GM08714 (cell line): ENCODE results near the gene ANP32B.
"Not testable (repeated sequence)": the region's sequence is repeated elsewhere in the genome, so short reads cannot be mapped to it uniquely, and the experiment has no call there.

Experiments used
- H3K4me3 ChIP-seq: fragments of 200-500 bp; sonication (Bioruptor generic); 2 replicates; pipeline ENCODE4 v1.5.1; 2014; ENCODE audit warnings: mild to moderate bottlenecking, low read length, inconsistent platforms
- ZNF274 ChIP-seq: IDR thresholded peaks from 2 replicates; pipeline ENCODE4 v1.6.1; 2012; ENCODE audit warnings: mild to moderate bottlenecking, low read depth, low read length

The ANP32B gene

DNA sequence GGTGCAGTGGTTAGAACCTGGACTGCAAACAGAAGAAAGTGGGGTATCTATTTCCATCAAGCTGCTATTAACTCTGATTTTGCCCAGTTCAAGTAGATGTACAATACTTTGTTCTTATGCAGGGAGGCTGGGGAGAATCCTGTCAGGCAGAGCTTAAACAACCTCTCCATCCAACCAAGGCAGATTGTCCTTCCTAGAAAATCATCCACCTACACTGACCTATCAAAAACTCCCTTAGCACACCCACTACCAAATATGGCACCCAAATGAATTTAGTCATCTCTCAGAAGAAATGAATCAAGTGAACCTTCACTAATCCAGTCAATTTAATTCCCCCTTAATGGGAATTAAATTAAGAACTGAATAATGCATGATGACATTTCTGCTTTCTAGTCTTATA, 26.8 kb upstream of the ANP32B start:
- no peak overlapping the region for H3K4me3 ChIP-seq
- no peak for TF ChIP-seq ZNF274

DNA sequence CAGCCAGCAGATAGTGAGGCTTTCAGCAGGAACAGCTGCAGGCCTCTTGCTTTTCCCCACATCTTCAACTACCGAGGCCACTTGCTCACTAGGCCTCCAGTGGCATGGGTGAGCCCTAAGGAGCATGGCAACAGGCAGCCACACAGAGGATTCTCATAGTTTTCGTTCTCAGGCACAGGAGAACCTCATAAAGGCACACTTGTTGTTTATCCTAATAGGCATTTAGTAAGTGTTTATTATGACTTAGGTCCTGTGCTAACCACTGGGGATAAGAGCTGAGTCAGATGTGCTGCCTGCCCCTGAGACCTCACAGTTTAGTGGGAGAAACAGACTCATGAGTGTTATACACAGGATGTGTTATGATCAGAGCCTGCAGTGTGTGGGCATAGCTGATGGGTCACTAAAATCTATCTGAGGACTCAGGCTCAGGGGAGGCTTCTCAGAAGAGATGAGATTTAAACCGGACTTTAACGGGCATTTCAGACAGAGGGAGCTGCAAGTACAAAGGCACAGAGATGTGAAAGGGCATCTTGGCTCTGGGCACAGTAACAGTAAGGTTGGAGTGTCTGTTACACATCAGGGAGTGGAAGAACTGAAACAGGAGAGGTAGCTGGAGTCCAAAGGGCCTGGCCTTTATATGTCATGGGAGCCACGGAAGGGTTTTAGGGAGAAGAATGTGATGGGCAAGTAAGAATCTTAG, 24.2 kb upstream of the ANP32B start:
- no peak for TF ChIP-seq ZNF274
- H3K4me3 ChIP-seq, result no peak overlapping the region

DNA sequence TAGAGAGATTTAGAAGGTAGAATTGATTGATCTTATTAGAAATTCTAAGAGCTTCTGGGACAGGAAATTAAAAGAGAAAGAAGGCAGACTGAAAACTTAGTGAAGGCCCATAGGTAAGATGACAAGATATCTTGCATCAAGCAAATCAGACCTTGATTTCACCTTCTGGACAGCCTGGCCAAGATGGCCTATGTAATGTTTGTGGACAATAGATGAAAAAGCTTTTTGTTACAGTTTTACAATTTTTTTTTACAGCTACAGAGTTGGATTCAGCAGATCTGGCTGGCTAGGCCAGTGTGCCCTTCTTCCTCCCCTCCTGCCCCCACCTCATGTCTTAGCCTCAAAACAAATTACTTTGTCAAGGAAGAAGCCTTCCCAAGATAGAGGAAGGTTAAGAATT, 23.6 kb upstream of the ANP32B start:
- TF ChIP-seq ZNF274, result no peak
- H3K4me3 ChIP-seq, result no peak overlapping the region

DNA sequence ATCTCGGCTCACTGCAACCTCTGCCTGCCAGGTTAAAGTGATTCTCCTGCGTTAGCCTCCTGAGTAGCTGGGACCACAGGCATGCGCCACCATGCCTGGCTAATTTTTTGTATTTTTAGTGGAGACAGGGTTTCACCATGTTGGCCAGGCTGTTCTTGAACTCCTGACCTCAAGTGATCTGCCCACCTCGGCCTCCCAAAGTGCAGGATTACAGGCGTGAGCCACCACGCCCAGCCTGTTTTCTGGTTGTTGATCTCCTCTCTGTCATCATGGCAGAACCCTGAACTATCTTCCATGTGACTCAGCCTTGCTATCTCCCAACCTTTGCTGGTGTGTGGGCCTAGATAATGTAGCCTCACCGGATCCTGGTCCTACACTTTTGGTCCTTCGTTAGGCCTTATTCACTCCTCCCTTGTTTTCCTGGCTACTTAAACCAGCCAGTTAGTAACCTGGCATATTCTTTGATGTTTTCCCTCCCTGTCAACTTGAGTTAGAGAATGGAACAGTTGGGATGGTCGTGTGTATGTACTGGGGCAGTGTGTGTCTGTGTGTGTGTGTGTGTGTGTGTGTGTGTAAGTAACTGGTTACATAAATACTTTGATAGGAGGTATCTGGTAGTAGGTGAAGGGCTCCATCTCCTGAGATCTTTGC, 22.3 kb upstream of the ANP32B start:
- H3K4me3 ChIP-seq, result not testable (repeated sequence)

DNA sequence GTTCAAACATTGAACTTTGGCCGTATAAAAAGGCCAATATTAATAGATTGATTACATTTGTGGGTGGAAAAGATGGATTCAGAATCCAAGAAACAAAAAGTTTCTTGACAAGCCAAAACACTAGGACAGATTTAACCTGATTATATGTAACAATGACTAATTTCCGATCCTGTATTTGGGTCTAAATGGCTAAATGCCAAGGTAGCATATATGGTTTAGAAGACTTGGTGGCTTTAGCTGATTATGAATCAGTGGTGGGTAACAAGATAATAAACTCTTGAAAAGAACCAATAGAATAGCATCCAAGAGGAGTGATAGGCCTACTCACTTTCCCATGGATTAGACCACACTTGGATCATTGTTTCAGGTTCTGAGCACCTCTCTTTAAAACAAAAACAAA, 21.8 kb upstream of the ANP32B start:
- TF ChIP-seq ZNF274, result no peak
- H3K4me3 ChIP-seq, result no peak overlapping the region

DNA sequence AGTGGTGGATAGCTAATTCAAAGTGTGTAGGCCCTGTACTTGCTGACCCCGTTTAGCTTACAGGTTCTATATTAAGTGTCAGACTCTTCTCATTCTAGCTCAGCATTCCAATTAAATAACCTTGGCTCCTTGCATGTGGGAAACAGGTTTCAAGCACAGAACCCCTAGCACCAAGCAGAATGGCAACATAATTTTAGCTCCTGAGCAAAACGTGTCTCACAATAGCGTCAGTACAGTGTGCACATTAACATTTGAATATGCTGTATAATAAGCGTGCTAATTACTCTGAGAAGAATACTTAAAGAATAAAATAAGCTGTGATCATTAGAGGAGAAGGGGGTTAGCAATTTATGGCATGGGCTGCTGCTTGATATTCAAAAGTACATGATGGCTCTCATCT, 21.0 kb upstream of the ANP32B start:
- TF ChIP-seq ZNF274, result no peak

DNA sequence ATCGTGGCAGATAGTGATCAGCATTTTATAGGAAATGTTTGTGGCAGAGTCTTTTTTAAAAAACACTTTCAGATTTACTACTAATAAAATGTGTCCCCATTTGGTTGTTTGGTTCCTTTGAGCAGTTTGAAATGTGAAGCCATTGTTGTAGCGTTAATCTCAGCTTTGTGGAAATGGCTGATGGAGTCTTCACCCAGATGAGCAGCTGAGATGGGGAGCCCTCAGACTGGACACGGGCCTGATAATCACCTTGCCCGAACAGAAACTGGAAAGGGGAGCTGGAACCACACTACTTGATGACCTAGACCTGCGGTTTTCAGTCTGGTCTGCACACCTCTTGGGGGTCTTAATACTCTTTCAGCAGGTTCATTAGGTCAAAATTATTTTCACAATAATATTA, 20.6 kb upstream of the ANP32B start:
- H3K4me3 ChIP-seq, result no peak overlapping the region
- no peak for TF ChIP-seq ZNF274

More for the DNA sequence above, 21.0 kb upstream of the ANP32B start:
- no peak overlapping the region for H3K4me3 ChIP-seq

DNA sequence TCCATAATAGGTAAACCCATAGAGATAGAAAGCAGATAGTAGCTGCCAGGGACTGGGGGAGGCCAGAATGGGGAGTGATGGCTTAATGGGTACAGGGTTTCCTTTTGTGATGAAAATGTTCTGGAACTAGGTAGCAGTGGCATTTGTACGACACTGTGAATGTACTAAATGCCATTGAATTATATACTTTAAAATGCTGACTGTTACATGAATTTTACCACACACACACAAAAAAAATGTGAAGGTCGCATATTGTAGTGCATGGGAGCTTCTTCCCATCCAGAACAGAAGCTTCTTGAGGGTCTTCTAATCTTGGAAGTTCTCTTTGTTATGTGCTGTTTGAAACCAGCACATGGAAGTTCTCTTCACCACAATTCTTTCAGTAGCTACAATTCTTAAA, 19.9 kb upstream of the ANP32B start:
- H3K4me3 ChIP-seq, result no peak overlapping the region
- TF ChIP-seq ZNF274, result no peak

DNA sequence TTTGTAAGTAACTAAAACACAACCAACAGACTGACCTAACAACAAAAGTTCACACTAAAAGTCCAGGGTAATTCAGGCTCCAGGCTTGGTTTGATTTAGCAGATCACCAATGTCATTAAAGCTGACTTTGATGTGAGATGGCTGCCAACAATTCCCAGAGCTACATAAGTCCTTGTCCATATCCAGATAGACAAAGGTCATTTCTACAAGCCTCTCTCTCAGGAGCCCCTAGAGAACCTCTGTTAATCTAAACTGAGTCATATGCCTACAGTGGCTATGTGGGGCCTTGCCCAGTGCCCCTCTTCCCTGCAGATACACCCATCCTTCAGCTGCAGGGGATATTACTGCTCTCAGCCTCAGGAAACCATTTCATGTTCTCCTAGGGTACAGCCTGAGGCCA, 18.2 kb upstream of the ANP32B start:
- TF ChIP-seq ZNF274, result no peak

DNA sequence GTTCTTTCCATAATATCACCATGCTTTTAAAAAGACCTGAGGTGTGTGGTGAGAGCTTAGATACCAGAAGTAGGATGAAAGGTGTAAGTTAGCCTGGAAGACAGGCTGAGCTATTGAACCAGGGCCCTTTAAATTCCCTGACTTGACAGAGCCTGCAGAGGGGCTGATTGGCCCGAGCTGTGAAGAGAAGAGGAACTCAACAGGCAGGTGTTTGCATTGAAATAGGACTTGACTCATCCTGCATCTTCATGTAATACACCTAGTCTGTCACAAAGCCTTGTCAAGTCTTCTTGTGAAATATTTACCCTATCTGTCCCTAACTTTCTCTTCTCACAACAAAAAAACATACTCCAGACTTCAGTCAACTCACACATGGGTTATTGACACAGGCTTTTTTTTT, 16.6 kb upstream of the ANP32B start:
- no peak overlapping the region for H3K4me3 ChIP-seq
- TF ChIP-seq ZNF274, result no peak

More for the DNA sequence above, 18.2 kb upstream of the ANP32B start:
- H3K4me3 ChIP-seq, result no peak overlapping the region

DNA sequence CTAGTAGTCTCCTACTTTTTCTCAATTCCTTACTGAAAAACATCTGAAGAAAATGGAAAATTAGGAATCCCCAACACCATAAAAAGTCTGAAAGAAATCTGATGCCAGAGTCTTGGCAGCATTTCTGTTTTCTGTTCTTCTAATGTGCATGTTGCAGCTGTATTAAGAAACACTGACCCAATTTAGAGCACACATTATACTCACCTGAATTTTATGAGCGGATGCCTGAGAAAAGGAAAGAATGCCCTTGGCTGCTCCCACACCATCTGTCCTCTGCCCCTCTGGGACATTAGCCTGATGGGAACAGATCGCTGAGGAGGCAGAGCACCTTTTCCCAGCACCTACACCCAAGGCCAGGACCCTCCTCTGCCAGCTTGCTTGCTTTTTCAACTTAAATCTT, 14.1 kb upstream of the ANP32B start:
- no peak for TF ChIP-seq ZNF274
- no peak overlapping the region for H3K4me3 ChIP-seq

DNA sequence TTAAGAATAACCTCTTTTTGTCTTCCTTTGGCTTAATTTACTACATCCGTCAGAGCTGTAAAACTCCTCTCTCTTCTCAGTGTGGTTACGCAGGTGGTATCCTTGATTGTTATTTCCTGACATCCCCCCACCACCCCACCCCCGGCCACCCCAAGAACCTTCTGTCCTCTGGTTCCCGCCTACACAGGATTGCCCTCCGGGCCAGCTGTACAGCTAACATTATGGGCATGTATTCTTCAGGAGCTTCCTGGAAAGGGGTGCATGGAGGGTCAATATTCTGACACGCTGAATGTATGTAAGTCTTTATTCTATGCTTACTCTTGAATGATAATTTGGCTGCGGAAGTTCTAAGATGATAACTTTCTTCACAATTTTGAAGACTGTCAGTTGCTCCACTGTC, 13.0 kb upstream of the ANP32B start:
- TF ChIP-seq ZNF274, result no peak
- H3K4me3 ChIP-seq, result no peak overlapping the region

DNA sequence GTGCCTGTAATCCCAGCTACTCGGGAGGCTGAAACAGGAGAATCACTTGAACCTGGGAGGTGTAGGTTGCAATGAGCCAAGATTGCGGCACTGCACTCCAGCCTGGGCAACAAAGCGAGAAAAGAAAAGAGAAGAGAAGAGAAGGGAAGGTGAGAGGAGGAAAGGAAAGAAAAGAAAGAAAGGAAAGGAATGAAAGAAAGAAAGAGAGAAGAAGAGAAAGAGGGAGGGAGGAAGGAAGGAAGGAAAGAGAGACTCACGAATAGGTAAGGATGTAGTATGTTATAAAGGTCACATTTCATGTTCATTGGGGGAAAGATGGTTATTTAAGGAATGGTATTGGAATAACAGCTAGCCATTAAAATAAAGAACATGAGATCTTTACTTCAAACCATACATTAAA, 10.4 kb upstream of the ANP32B start:
- TF ChIP-seq ZNF274, result no peak
- H3K4me3 ChIP-seq, result no peak overlapping the region

DNA sequence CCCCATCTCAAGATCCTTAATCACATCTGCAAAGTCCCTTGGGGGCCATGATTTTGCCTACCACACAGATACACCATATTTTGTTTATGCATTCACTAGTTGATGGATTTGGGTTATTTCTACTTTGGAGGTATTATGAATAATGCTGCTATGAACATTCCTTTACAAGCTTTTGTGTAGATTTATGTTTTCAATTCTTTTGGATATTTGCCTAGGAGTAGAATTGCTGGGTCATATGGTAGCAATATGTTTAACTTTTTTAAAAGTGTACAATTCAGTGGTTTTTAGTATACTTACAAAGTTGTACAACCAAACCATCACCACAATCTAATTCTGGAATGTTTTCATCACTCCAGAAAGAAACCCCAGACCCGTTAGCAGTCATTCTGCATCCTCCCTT, 7.8 kb upstream of the ANP32B start:
- TF ChIP-seq ZNF274, result no peak
- no peak overlapping the region for H3K4me3 ChIP-seq

DNA sequence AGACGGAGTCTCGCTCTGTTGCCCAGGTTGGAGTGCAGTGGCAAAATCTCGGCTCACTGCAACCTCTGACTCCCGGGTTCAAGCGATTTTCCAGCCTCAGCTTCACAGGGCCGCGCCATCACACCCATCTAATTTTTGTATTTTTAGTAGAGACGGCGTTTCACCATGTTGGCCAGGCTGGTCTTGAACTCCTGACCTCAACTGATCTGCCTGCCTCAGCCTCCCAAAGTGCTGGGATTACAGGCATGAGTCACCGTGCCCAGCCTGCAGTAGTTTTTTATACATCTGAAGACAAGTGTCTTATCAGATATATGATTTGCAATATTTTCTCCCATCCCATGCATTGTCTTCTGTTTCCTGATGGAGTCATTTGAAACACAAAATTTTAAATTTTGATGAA, 6.5 kb upstream of the ANP32B start:
- not testable (repeated sequence) for H3K4me3 ChIP-seq
